ENCODE measurements around the gene DHFR2. TPM values are rescaled to one million over a fixed set of nuclear protein-coding genes. Genes with fewer than 3 reads are reported as not detected.
A peak's percentile ranks its signal among the peaks of the same experiment; 100 is the strongest.

The DHFR2 gene
- total RNA-seq, 4 donors from 2014 or later, result 6.0 to 16.7 (median 6.6) TPM

GRCh38 chr3:94064243-94064860 lies 1.6 kb upstream of the DHFR2 start:
- intact Hi-C loops (cut with DNase I; ENCODE audit: low total_unique reads), result no loop called here
- WGBS, 2 donors (ENCODE audit: low coverage in 1 of 2), result 61 to 70% methylated on average over 6 of the region's 6 CpGs
- DNase-seq, result no peak
- TF ChIP-seq CTCF (IDR thresholded peaks at IDR 0.05), result no peak
- no peak for TF ChIP-seq EP300 (IDR thresholded peaks at IDR 0.05; ENCODE audit: low read depth)
- peak in 1 of 3 donors; percentile 51 for TF ChIP-seq POLR2AphosphoS5 (IDR thresholded peaks at IDR 0.05)
- Histone ChIP-seq H3K9me3 (no peaks in the 10 kb centered on the region), H3K27me3 (no peaks in the 10 kb centered on the region), H3K27ac (peak overlapping the region; percentile 91 to 99 (median 98)), H3K4me1 (peaks cover 13 to 57% (median 23%) of the 10 kb centered on the region in 4 donors), H3K36me3 (no peaks in the 10 kb centered on the region), H3K4me3 (peak overlapping the region in 1 of 4 donors; percentile 94)
- in situ Hi-C loops (cut with MboI; ENCODE audit: low pct_ligation_motif_present in 1 of 4, low pct_unique_long_range_greater_than_20kb in 1 of 4, low sequenced_read_pairs in 3 of 4), result loop anchor here in 1 of 4 donors (10.0 kb wide), 1 partner anchor 90 kb away; the partner anchor contains the start of gene PROS1

GRCh38 chr3:94063496-94064119 lies 892 bp upstream of the DHFR2 start:
- 22 to 51% methylated on average over 11 to 17 of the region's 17 CpGs for WGBS, 2 donors (ENCODE audit: low coverage in 1 of 2)
- Histone ChIP-seq H3K27ac (peak overlapping the region; percentile 91 to 99 (median 98)), H3K9me3 (no peaks in the 10 kb centered on the region), H3K4me3 (peak overlapping the region; percentile 52 to 94 (median 80)), H3K36me3 (no peaks in the 10 kb centered on the region), H3K4me1 (peaks cover 13 to 52% (median 23%) of the 10 kb centered on the region in 4 donors), H3K27me3 (no peaks in the 10 kb centered on the region)
- in situ Hi-C loops (cut with MboI; ENCODE audit: low pct_ligation_motif_present in 1 of 4, low pct_unique_long_range_greater_than_20kb in 1 of 4, low sequenced_read_pairs in 3 of 4), result loop anchor here in 1 of 4 donors (10.0 kb wide), 1 partner anchor 89 kb away; the partner anchor contains the start of gene PROS1
- TF ChIP-seq POLR2A (IDR thresholded peaks at IDR 0.05), result no peak
- intact Hi-C loops (cut with DNase I; ENCODE audit: low total_unique reads), result no loop called here
- no peak for DNase-seq

GRCh38 chr3:94061297-94061696 lies 1.4 kb downstream of the DHFR2 start:
- WGBS, 2 donors (ENCODE audit: low coverage in 1 of 2), result 96 to 99% methylated on average over 6 to 13 of the region's 13 CpGs
- Histone ChIP-seq H3K4me1 (peaks cover 13 to 39% (median 23%) of the 10 kb centered on the region in 4 donors), H3K36me3 (no peaks in the 10 kb centered on the region), H3K27ac (no peak overlapping the region), H3K4me3 (no peak overlapping the region), H3K9me3 (no peaks in the 10 kb centered on the region), H3K27me3 (no peaks in the 10 kb centered on the region)
- in situ Hi-C loops (cut with MboI; ENCODE audit: low pct_ligation_motif_present in 1 of 4, low pct_unique_long_range_greater_than_20kb in 1 of 4, low sequenced_read_pairs in 3 of 4), result loop anchor here in 1 of 4 donors (10.0 kb wide), 1 partner anchor 86 kb away; the partner anchor contains the start of gene PROS1
- intact Hi-C loops (cut with DNase I; ENCODE audit: low total_unique reads), result no loop called here
- TF ChIP-seq POLR2AphosphoS5 (IDR thresholded peaks at IDR 0.05), result no peak
- no peak for TF ChIP-seq CTCF (IDR thresholded peaks at IDR 0.05)
- TF ChIP-seq POLR2A (IDR thresholded peaks at IDR 0.05), result no peak
- TF ChIP-seq EP300 (IDR thresholded peaks at IDR 0.05; ENCODE audit: low read depth), result no peak
- no peak for DNase-seq

- H3K4me1 ChIP-seq, result no peaks in the 10 kb centered on the region
- H3K36me3 ChIP-seq, result no peaks in the 10 kb centered on the region
- no peak overlapping the region for H3K27ac ChIP-seq
- no peak for TF ChIP-seq POLR2AphosphoS5 (IDR thresholded peaks at IDR 0.05)
- no peak for TF ChIP-seq CTCF (IDR thresholded peaks at IDR 0.05)
- TF ChIP-seq POLR2A (IDR thresholded peaks at IDR 0.05), result no peak
- no peak for TF ChIP-seq EP300 (IDR thresholded peaks at IDR 0.05; ENCODE audit: low read depth)
- intact Hi-C loops (cut with DNase I; ENCODE audit: low total_unique reads), result no loop called here
- H3K9me3 ChIP-seq, result no peaks in the 10 kb centered on the region
- DNase-seq, result no peak
- in situ Hi-C loops (cut with MboI; ENCODE audit: low pct_ligation_motif_present in 1 of 4, low pct_unique_long_range_greater_than_20kb in 1 of 4, low sequenced_read_pairs in 3 of 4), result no loop called here
- no peaks in the 10 kb centered on the region for H3K27me3 ChIP-seq
- no peak overlapping the region for H3K4me3 ChIP-seq
Observed at GRCh38 chr3:94050546-94050945, 12.2 kb downstream of the DHFR2 start.
